Measurements from ENCODE around the gene KCNQ4.

KCNQ4 gene

DNA sequence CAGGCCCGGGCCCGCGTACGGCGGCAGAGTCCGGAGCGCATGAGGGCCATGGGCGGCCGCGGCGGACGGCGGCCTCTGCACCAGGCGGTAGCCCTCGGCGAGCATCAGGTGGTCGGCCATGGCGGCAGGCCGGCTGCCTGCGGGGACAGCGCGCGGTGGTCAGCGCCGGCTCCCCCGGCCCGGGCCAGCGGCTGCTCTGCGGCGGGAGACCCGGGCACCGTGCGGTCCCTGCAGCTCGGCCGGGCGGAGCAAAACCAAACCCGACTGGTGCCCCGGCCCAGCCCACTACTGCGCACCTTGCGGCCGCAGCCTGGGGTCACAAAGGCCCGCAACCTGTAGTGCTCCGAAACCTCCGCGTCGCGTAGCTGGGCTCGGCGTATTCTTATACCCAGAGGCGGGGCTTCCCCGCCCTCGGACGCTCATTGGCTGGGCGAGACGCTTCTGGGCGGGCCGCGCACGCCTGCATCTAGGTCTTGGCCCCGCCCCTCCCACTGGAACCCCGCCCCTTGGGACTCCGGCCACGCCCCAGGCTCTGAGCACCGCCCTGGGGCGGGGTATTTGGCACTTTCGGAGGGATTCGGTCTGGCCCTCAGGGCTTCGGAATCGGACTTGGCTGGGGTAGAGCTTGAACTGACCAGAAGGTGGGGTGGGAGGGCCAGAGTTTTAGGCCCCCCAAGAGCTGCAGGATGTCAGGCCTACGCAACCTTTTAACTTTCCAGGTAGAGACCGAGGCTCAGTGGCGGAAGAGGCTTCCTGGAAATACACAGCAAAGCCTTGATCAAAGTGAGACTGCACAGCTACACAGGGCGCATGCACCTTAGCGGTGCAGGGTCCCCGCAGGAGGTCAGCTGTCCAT, 78.6 kb downstream of the KCNQ4 start, which contains the start of gene CITED4:
Gene CITED4 (minus strand): TSS at position 356 of the 856 bp plus-strand sequence. CDS start 236 bp downstream, at position 120.
- H3K4me3 ChIP-seq (ENCODE audit: low read length), result peak within 1 kb of the TSS; percentile 60
- TF ChIP-seq, protein P1, sequence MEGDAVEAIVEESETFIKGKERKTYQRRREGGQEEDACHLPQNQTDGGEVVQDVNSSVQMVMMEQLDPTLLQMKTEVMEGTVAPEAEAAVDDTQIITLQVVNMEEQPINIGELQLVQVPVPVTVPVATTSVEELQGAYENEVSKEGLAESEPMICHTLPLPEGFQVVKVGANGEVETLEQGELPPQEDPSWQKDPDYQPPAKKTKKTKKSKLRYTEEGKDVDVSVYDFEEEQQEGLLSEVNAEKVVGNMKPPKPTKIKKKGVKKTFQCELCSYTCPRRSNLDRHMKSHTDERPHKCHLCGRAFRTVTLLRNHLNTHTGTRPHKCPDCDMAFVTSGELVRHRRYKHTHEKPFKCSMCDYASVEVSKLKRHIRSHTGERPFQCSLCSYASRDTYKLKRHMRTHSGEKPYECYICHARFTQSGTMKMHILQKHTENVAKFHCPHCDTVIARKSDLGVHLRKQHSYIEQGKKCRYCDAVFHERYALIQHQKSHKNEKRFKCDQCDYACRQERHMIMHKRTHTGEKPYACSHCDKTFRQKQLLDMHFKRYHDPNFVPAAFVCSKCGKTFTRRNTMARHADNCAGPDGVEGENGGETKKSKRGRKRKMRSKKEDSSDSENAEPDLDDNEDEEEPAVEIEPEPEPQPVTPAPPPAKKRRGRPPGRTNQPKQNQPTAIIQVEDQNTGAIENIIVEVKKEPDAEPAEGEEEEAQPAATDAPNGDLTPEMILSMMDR (conservative IDR thresholded peaks at IDR 0.05; ENCODE audit: low read length), result no peak; the same call in 1 of the 2 replicates
- peak; percentile 82 for DNase-seq (ENCODE audit: low read depth)

DNA sequence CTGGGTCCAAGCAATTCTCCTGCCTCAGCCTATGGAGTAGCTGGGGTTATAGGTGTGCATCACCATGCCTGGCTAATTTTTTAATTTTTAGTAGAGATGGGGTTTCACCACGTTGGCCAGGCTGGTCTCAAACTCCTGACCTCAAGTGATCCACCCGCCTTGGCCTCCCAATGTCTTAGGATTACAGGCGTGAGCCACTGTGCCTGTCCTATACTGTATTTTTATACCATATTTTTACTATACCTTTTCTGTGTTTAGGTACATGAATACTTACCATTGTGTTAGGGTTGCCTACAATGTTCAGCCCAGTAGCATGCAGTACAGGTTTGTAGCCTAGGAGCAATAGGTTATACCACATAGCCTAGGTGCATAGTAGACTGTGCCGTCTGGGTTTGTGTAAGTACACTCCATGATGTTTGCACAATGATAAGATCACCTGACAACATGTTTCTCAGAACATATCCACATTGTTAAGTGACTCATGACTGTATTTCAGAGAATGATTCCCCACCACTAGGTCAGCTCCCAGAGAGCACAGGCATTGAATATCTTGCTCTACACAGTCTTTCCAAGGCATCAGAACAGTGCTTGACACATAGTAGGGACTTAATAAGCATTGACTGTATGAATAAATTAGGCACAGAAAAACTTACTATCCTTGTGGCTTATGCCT, 84.6 kb downstream of the KCNQ4 start:
- DNase-seq (ENCODE audit: low read depth), result peak; percentile 46
- TF ChIP-seq, protein P1 (conservative IDR thresholded peaks at IDR 0.05; ENCODE audit: low read length), result no peak
- H3K4me3 ChIP-seq (ENCODE audit: low read length), result no peak overlapping the region

DNA sequence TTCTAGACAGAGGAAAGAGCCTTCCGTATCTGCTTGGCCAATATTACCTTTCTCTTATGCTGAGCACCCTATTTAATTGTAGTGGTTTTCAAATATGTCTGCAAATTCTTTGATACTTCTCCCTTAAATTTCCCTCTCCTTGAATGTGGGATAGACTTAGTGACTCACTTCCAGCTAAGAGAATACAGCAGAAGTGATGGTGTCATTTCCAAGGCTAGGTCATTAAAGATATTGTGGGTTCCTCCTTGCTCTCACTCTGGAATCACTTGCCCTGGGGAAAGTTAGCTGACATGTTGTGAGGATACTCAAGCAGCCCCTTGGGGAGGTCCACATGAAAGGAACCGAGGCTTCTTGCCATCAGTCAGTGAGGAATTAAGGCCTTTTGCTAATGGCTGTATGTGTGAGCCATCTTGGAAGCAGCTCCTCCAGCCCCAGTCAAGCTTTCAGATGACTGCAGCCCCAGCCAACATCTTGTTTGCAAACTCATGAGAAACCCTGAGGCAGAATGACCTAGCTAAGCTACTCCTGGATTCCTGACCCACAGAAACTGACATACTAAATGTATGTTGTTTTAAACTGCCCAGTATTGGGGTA, 86.6 kb downstream of the KCNQ4 start:
- no peak for DNase-seq (ENCODE audit: low read depth)
- H3K4me3 ChIP-seq (ENCODE audit: low read length), result no peak overlapping the region
- TF ChIP-seq, protein P1 (conservative IDR thresholded peaks at IDR 0.05; ENCODE audit: low read length), result no peak

DNA sequence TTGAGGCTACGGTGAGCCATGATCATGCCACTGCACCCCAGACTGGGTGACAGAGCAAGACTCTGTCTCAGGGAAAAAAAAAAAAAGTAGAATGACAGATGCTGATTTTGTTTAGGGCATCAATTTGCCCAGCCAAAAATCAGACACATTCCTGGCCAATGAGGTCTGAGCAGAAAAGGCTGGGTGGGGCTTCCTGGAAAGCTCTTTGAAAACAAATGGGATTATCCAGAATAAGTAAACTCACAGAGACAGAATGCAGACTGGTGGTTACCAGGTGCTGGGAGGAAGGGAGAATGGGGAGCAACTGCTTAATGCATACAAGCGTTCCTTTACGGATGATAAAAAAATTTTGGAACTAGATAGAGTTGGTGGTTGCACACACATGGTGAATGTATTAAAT, 88.7 kb downstream of the KCNQ4 start:
- TF ChIP-seq, protein P1 (conservative IDR thresholded peaks at IDR 0.05; ENCODE audit: low read length), result no peak
- DNase-seq (ENCODE audit: low read depth), result no peak
- H3K4me3 ChIP-seq (ENCODE audit: low read length), result no peak overlapping the region

DNA sequence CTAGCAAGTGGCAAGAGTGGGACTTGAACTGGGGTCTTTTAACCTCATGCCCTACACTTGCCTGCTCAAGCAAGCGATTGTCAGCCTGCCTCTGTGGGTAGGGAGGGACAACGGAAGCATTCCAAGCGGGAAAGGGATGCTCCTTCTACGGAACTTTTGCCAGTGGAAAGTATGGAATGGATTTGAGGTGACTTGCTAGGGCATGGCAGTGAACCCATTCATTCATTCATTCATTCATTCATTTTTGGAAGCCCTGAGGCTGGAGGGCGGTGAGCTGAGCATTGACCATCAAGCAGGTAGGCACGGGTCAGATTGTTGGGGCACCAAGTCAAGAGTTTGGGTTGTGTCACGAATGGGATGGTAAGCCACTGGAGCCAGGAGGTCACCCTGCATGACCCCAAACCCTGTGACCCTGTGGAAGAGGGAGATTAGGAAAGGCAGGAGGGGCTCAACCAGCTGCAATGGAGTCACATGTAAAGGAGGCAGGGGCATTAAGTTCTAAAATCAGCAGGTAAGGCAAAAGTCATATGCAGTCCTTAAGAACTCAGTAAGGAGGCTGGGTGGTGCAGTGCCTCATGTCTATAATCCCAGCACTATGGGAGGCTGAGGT, 90.4 kb downstream of the KCNQ4 start:
- DNase-seq (ENCODE audit: low read depth), result no peak
- TF ChIP-seq, protein P1 (conservative IDR thresholded peaks at IDR 0.05; ENCODE audit: low read length), result no peak
- no peak overlapping the region for H3K4me3 ChIP-seq (ENCODE audit: low read length)

DNA sequence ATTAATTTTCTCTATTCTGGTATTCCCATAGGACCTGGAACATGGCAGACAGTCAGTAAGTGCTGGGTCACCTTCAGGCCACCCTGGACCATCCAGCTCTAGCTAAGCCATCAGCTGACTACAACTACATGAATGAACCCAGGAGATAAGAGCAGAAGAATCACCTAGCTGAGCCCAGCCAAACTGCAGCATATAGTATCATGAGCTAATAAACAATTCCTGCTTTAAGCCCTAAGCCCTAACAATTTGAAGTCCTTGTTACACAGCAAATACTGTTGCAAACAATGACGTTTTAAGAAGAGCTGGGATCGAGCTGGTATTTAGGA, 92.8 kb downstream of the KCNQ4 start:
- no peak overlapping the region for H3K4me3 ChIP-seq (ENCODE audit: low read length)
- TF ChIP-seq, protein P1 (conservative IDR thresholded peaks at IDR 0.05; ENCODE audit: low read length), result no peak
- no peak for DNase-seq (ENCODE audit: low read depth)
